ENCODE measurements around the gene ATP6V1E1.

DNA sequence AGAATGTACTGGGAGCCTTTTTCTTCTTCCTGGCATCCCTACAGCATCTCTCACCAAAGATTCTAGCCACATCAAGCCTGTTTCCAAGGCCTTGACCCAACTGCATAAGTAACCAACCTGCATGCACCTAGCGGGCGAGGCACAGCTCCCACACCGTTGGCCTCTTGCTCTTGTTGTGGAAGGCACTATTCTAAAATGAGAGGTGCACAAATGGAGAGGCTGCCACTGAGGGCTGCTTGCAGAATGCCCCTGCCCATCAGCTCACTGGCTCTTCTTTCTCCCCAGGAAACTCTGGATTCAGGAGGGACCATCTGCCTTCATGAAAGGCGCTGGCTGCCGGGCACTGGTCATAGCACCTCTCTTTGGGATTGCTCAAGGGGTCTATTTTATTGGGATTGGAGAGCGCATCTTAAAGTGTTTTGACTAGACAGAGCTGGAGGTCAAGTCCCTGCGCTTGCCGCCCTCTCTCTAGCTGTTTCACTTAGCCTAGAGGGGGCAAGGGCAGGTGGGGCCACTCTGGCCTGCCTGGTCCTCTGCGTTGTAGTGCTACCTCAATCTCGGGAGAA lies 38.7 kb downstream of the ATP6V1E1 start:
- no peak for TF ChIP-seq EZH2 (IDR thresholded peaks at IDR 0.05; ENCODE audit: borderline replicate concordance, insufficient read depth, low read depth, low read length, poor library complexity, severe bottlenecking)
- TF ChIP-seq, protein P1, sequence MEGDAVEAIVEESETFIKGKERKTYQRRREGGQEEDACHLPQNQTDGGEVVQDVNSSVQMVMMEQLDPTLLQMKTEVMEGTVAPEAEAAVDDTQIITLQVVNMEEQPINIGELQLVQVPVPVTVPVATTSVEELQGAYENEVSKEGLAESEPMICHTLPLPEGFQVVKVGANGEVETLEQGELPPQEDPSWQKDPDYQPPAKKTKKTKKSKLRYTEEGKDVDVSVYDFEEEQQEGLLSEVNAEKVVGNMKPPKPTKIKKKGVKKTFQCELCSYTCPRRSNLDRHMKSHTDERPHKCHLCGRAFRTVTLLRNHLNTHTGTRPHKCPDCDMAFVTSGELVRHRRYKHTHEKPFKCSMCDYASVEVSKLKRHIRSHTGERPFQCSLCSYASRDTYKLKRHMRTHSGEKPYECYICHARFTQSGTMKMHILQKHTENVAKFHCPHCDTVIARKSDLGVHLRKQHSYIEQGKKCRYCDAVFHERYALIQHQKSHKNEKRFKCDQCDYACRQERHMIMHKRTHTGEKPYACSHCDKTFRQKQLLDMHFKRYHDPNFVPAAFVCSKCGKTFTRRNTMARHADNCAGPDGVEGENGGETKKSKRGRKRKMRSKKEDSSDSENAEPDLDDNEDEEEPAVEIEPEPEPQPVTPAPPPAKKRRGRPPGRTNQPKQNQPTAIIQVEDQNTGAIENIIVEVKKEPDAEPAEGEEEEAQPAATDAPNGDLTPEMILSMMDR (IDR thresholded peaks at IDR 0.05), result no peak
